Limb (tissue), 2 donors: Measurements from ENCODE around the gene ZC3H18.

ENCODE experiments used
- DNase-seq, 2 donors: peaks; one replicate each; pipeline ENCODE4 v3.0.0-alpha.2; 2016; ENCODE audit errors: extremely low spot score in 2 of 2

Gene ZC3H18

GRCh38 chr16:88578446-88579313, 8.5 kb downstream of the ZC3H18 start:
- no peak for DNase-seq

GRCh38 chr16:88580371-88580770, 10.2 kb downstream of the ZC3H18 start:
- no peak for DNase-seq

GRCh38 chr16:88581033-88581432, 10.8 kb downstream of the ZC3H18 start:
- DNase-seq = no peak

GRCh38 chr16:88582912-88583575, 12.8 kb downstream of the ZC3H18 start:
- no peak for DNase-seq

- DNase-seq = no peak
Observed at GRCh38 chr16:88584676-88585075, 14.5 kb downstream of the ZC3H18 start.

- no peak for DNase-seq
Observed at GRCh38 chr16:88585269-88585668, 15.1 kb downstream of the ZC3H18 start.

GRCh38 chr16:88585927-88586581, 15.9 kb downstream of the ZC3H18 start:
- DNase-seq = no peak

GRCh38 chr16:88588148-88588547, 17.9 kb downstream of the ZC3H18 start:
- DNase-seq = no peak

GRCh38 chr16:88588754-88589153, 18.6 kb downstream of the ZC3H18 start:
- DNase-seq = no peak

- DNase-seq = no peak
Observed at GRCh38 chr16:88589441-88589840, 19.2 kb downstream of the ZC3H18 start.

GRCh38 chr16:88591577-88592021, 21.4 kb downstream of the ZC3H18 start:
- DNase-seq = no peak

- DNase-seq = no peak
Observed at GRCh38 chr16:88593061-88593460, 22.9 kb downstream of the ZC3H18 start.

- DNase-seq = no peak
Observed at GRCh38 chr16:88593489-88593888, 23.3 kb downstream of the ZC3H18 start.

GRCh38 chr16:88593910-88594309, 23.7 kb downstream of the ZC3H18 start:
- no peak for DNase-seq

- no peak for DNase-seq
Observed at GRCh38 chr16:88595101-88595500, 24.9 kb downstream of the ZC3H18 start.

GRCh38 chr16:88595921-88596320, 25.7 kb downstream of the ZC3H18 start:
- no peak for DNase-seq

- DNase-seq = no peak
Observed at GRCh38 chr16:88596483-88596882, 26.3 kb downstream of the ZC3H18 start.

GRCh38 chr16:88597856-88598491, 27.8 kb downstream of the ZC3H18 start:
- no peak for DNase-seq

- DNase-seq = no peak
Observed at GRCh38 chr16:88599092-88599733, 29.0 kb downstream of the ZC3H18 start.

- DNase-seq = no peak
Observed at GRCh38 chr16:88599825-88600538, 29.8 kb downstream of the ZC3H18 start.

GRCh38 chr16:88600539-88600896, 30.3 kb downstream of the ZC3H18 start:
- DNase-seq = no peak
